Stimulated activated CD4-positive, alpha-beta T cell treated with anti-CD3 and anti-CD28 coated beads, Interleukin-1b, Interleukin-23, amount 100 ng/mL, for 24 hours (primary cell): ENCODE data around the gene MTARC1.

Experiments used
- DNase-seq, 4 experiments: peaks; one replicate each; pipeline ENCODE4 v3.0.0-alpha.2; 2020; ENCODE audit warnings: low read depth in 4 of 4, low spot score in 1 of 4

The MTARC1 gene

DNA sequence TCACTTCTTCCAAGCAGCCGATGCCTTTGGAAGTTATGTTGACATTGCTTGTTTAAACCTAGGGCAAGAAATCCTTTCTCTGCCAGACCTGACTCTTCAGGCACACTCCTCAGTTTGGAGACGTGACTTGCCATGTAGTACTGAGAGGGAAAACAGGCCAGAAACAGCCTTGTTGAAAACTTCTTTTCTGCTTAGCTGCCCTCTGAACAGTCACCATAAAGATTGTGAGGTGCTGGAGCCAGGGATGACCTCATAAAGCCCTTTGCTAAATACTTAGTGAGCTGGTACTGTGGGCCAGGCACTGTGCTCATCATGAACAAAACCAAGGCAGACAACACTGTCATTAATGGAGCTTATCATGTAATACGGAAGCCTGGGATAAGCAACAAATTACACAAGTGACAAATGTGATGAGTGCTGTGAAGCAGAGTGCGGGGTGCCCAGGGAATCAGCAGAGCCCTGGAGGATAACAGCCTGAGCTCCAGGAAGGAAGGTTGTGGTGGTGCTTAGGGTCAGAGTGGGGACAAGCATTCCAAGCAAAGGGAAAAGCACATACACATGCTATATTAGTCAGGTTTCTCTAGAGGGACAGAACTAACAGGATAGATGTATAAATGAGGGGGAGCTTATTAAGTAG, 42.4 kb downstream of the MTARC1 start:
- no peak for DNase-seq

DNA sequence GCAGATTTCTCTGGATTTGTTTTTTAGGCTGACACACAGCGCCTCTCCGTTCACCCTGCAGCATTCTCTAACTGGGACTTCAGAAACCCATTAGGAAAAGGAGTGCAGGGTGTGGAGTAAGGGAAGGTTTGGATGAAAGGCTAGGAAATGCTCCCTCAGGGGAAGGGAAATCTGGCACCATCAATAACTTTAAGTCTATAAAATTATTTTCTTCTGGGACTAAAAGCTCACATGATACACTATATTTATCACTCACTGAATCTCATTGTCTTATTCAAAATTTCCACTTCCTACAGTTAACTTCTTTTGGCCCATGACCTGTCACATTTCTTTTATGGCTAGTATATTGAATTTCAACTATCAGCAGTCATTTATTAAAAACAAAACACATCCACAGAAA, 46.7 kb downstream of the MTARC1 start:
- no peak for DNase-seq

DNA sequence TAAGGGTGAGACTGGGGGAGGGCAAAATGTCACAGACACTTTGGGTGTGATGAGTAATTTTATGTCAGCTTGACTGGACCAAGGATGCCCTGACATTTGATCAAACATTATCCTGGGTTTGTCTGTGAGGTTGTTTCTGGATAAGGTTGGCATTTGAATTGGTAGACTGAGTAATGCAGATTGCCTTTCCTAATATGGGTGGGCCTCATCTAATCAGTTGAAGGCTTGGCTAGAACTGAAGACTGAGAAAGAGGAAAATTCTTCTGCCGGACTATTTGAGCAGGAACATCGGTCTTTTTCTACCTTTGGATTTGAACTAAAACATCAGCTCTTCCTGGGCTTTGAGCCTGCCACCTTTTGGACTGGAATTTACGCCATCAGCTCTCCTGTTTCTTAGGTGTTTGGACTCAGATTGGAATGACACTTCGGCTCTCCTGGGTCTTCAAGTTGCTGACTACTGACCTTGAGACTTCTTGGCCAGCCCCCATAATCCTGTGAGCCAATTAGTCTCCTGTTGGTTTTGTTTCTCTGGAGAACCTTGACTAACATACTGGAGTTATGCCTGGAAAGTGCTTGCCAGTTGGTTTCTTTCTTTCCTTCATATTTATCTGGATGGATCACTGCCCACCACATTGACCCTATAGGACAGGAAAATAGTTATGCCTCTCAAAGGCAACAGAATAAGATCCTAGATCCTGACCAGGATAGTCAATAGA, 47.6 kb downstream of the MTARC1 start:
- no peak for DNase-seq
